OCI-M2 (cell line): ENCODE results near the gene RFX2.

Source experiments
- DNase-seq: peaks from one replicate; lab custom pipeline; 2025; ENCODE audit not compliant: unreplicated experiment; lab: John Stamatoyannopoulos, UW

RFX2 gene

GRCh38 chr19:6061376-6062130 lies 48.7 kb downstream of the RFX2 start:
- DNase-seq: no peak

- no peak for DNase-seq
Measured at GRCh38 chr19:6060600-6061375, 49.5 kb downstream of the RFX2 start.

- DNase-seq: no peak
Measured at GRCh38 chr19:6059988-6060599, 50.2 kb downstream of the RFX2 start.

GRCh38 chr19:6059396-6059947 lies 50.8 kb downstream of the RFX2 start:
- no peak for DNase-seq

GRCh38 chr19:6058518-6059201 lies 51.6 kb downstream of the RFX2 start:
- DNase-seq: no peak

- DNase-seq: no peak
Measured at GRCh38 chr19:6057651-6058517, 52.4 kb downstream of the RFX2 start.

GRCh38 chr19:6056801-6057650 lies 53.3 kb downstream of the RFX2 start:
- no peak for DNase-seq

- no peak for DNase-seq
Measured at GRCh38 chr19:6056282-6056741, 54.0 kb downstream of the RFX2 start.

- DNase-seq: no peak
Measured at GRCh38 chr19:6055013-6055795, 55.1 kb downstream of the RFX2 start.

- DNase-seq: peak; percentile 30
Measured at GRCh38 chr19:6048793-6049405, 61.4 kb downstream of the RFX2 start.

- no peak for DNase-seq
Measured at GRCh38 chr19:6048348-6048747, 62.0 kb downstream of the RFX2 start.

GRCh38 chr19:6047741-6048251 lies 62.5 kb downstream of the RFX2 start:
- peak; percentile 9 for DNase-seq

- DNase-seq: no peak
Measured at GRCh38 chr19:6047256-6047655, 63.0 kb downstream of the RFX2 start.

GRCh38 chr19:6045108-6045507 lies 65.2 kb downstream of the RFX2 start:
- DNase-seq: no peak

- no peak for DNase-seq
Measured at GRCh38 chr19:6044056-6044805, 66.1 kb downstream of the RFX2 start.

- no peak for DNase-seq
Measured at GRCh38 chr19:6042776-6043726, 67.2 kb downstream of the RFX2 start.
